Fibroblast of pulmonary artery (primary cell): ENCODE results near the gene TMC6.

Experiments used
- DNase-seq: peaks from one replicate; pipeline ENCODE4 v3.0.0-alpha.2; 2010; ENCODE audit warnings: low read depth
- H3K4me3 ChIP-seq: replicated peaks from 2 replicates; pipeline ENCODE4 v1.5.1; 2011; ENCODE audit warnings: low read depth, mild to moderate bottlenecking, control low read depth, low read length, moderate library complexity
- TF ChIP-seq, protein P1 (sequence below): IDR thresholded peaks from 2 replicates; pipeline ENCODE4 v1.5.1; 2011; ENCODE audit warnings: mild to moderate bottlenecking, control low read depth, low read length, inconsistent platforms; ENCODE audit errors: missing control alignments

Gene TMC6

GRCh38 chr17:78137392-78138203, 9.0 kb upstream of the TMC6 start:
- no peak overlapping the region for H3K4me3 ChIP-seq
- TF ChIP-seq, protein P1, sequence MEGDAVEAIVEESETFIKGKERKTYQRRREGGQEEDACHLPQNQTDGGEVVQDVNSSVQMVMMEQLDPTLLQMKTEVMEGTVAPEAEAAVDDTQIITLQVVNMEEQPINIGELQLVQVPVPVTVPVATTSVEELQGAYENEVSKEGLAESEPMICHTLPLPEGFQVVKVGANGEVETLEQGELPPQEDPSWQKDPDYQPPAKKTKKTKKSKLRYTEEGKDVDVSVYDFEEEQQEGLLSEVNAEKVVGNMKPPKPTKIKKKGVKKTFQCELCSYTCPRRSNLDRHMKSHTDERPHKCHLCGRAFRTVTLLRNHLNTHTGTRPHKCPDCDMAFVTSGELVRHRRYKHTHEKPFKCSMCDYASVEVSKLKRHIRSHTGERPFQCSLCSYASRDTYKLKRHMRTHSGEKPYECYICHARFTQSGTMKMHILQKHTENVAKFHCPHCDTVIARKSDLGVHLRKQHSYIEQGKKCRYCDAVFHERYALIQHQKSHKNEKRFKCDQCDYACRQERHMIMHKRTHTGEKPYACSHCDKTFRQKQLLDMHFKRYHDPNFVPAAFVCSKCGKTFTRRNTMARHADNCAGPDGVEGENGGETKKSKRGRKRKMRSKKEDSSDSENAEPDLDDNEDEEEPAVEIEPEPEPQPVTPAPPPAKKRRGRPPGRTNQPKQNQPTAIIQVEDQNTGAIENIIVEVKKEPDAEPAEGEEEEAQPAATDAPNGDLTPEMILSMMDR = peak; percentile 23
- no peak for DNase-seq

DNA sequence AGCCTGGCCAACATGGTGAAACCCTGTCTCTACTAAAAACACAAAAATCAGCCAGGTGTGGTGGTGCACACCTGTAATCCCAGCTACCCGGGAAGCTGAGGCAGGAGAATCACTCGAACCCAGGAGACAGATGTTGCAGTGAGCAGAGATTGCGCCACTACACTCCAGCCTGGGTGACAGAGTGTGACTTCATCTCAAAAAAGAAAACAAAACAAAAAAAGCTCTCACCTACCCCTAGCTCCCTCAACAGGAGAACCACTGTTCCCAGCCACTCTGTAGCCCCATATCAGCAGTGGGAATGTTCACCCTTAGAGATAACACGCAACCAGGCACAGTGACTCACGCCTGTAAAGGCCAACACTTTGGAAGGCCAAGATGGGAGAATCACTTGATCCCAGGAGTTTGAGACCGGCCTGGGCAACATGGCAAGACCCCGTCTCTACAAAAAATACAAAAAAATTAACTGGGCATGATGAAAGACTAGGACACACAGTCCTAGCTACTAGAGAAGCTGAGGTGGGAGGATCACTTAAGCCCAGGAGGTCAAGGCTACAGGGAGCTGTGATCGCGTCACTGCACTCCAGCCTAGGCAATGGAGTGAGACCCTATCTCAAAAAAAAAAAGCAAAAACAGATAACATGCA, 7.4 kb upstream of the TMC6 start:
- TF ChIP-seq, protein P1 = no peak
- H3K4me3 ChIP-seq = no peak overlapping the region
- DNase-seq = no peak

DNA sequence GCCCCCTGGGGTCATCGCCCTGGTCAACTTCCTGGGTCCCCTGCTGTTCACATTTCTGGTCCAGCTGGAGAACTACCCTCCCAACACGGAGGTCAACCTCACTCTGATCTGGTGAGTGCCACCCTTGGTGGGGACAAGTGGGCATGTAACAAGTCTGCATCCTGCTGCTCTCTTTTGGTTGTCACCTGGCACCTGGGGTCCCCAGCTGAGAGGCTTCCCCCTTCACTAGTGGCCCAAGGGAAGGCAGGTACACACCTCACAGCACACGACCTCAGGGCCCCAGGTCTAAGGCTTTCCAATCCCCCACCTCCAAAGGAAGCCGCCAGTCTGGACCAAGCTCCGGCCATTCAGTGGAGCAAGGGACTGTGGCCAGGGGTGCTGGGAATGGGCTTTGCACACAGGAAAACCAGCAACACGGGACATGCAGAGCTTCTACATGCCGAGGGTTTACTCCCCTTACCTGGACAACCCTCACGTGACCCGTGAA, 6.4 kb upstream of the TMC6 start:
- H3K4me3 ChIP-seq = no peak overlapping the region
- TF ChIP-seq, protein P1 = no peak
- no peak for DNase-seq

DNA sequence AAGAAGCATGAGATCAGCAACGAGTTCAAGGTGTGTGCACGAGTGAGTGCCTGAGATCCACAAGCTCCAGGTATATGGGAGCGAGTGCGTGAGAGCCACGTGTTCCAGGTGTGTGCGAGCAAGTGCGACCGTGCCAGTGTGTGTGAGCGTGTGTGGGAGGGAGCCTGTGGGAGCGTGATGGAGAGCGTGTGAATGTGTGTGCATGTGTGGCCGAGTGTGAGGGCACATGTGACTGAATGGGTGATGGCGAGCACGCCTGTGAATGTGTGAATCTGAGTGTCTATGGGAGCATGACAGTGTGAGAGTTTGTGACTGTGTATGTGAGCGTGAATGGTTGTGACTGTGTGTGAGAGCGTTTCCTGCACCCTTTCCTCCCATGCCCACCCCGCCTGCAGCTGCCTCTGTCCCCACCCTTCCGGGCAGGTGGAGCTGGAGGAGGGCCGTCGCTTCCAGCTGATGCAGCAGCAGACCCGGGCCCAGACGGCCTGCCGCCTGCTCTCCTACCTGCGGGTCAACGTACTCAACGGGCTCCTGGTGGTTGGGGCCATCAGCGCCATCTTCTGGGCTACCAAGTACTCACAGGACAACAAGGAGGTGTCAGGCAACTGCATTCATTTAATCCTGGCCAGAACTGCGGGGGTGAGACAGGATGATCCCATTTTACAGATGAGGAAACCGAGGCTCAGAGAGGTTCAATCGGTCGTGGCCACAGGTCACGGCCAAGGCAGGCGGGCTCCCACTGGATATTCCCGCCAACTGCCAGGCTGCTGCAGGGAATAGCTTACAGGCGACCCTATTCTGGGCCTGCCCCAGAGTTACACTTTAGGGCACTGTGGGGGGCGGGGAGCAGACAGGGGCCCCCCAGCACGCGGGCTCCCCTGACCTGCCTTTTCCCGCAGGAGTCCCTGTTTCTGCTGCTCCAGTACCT, 5.7 kb upstream of the TMC6 start:
- H3K4me3 ChIP-seq = no peak overlapping the region
- TF ChIP-seq, protein P1 = peak; percentile 55
- DNase-seq = peak; percentile 36

GRCh38 chr17:78133179-78133951, 4.8 kb upstream of the TMC6 start:
- TF ChIP-seq, protein P1 = no peak
- no peak overlapping the region for H3K4me3 ChIP-seq
- no peak for DNase-seq

- TF ChIP-seq, protein P1 = no peak
- no peak for DNase-seq
- H3K4me3 ChIP-seq = no peak overlapping the region
Measured at GRCh38 chr17:78132767-78133178, 4.2 kb upstream of the TMC6 start.
